ENCODE results near the gene CFAP52.
"Not testable (repeated sequence)": the region's sequence is repeated elsewhere in the genome, so short reads cannot be mapped to it uniquely, and the experiment has no call there.

The CFAP52 gene, protein sequence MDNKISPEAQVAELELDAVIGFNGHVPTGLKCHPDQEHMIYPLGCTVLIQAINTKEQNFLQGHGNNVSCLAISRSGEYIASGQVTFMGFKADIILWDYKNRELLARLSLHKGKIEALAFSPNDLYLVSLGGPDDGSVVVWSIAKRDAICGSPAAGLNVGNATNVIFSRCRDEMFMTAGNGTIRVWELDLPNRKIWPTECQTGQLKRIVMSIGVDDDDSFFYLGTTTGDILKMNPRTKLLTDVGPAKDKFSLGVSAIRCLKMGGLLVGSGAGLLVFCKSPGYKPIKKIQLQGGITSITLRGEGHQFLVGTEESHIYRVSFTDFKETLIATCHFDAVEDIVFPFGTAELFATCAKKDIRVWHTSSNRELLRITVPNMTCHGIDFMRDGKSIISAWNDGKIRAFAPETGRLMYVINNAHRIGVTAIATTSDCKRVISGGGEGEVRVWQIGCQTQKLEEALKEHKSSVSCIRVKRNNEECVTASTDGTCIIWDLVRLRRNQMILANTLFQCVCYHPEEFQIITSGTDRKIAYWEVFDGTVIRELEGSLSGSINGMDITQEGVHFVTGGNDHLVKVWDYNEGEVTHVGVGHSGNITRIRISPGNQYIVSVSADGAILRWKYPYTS

DNA sequence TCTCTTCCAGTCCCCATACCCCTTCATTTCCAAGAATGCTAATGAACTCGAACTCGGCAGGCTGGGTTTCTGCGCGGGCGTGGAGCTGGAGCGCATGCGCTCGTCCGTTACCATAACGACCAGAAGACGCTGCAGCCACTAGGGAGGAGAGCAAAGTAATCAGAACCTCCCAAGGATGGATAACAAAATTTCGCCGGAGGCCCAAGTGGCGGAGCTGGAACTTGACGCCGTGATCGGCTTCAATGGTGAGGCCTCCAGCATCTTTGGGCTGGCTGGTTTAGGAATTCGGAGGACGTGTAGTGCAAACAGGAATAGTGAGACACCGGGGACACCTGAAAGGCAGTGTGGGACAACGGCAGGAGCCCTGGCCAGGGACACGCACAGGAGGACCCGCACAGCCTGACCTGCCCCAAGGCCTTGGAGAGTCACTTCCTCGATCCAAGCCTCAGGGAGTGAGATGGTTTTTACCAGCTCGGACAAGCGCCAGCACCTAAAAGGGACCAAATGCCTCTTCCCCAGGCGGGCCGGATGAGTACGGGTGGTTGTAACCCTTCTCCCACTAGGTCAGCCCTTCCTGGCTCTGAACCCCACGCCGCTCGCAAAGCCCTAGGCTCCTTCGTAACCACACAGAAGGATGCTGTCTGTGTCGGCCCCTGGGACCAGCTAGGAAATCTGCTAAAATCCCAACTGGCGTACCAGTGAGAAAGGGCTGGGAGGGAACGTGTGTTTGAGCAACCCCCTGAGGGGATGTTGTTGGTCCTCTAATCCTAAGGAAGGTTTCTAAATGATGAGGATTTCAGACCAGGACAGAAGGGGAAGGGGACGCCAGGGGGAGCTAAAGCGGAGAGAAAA lies at the start of gene CFAP52:
CFAP52 (plus strand) TSS at position 122 of the 852 bp plus-strand sequence; CDS start at position 176, 54 bp downstream.
- peak; percentile 37 to 58 (median 45) for DNase-seq

DNA sequence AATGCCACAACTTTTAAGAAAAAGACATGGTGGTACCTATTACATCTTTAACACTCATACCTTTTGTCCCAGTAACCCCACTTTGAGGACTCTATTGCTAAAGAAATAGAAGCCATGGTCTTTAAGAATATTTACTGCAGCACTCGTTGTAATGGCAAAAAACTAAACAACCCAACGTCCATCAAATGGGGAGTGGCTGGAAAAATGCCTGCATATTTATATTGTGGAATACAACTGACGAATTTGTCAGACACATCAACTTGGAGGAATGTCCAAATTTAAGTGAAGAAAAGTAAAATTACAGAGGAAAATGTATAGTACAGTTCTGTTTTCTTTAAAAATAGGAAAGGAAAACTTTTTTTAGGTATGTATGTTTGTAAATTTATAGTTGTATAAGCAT lies 48.7 kb upstream of the CFAP52 start:
- DNase-seq = no peak

DNA sequence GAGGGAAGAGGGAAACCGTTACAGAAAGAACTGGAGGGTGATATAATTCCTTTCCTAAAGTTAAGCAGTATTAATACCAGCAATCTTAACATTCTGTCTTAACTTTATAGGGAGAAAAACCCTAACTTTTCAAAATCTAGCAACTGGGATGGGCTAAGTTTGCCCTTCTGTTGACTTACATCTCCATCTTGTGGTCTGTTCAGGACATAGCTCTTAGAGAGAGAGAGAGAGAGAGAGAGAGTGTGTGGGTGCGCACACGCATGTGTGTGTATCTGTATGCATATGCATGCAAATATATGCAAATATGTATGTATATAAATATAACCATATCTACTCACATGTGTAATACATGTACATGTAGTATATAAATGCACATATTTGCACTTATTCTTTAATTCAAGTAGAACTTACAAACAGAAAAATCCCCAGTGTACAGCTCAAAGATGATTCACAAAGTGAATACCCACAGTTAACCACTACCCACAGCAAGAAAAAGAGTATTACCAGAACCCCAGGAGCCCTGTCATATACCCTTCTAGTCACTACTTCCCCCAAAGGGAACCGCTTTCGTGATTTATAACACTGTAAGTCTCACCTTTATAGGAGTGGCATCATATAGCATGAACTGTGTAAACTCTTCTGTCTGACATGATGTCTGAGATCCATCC lies 47.3 kb upstream of the CFAP52 start:
- DNase-seq = no peak

DNA sequence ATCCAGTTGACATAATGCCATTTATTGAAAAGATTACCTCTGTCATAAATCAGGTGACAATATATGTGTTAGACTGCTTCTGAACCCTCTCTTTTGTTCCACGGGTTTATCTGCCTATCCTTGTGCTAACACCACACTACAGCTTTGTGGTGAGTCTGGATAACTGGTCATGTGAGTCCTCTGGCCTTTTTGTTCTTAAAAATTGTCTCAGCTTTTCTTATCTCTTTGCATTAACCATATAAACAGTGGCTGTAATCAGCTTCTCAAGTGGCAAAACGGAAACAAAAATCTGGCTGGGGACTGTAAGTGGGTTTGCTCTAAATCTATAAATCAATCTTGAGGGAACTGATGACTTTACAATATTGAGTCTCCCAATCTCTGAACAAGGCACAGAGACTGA lies 45.4 kb upstream of the CFAP52 start:
- DNase-seq = no peak

DNA sequence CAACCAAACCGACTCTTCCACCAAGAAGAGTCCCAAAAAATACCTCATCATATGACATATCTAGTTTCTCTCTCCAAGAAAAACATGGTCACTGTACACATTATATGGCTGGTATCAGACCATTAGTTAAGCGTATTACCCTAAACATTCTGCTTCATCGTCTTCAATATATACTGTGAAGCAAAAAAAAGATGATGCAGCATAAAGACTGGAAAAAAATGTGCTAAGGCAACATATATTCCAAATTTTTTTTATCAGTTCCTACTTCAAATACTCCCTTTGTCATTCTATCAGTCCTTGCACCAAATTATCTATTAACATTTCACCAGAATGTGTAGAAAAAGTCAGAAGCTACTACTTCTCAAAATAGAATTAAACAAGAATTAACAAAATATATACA lies 43.7 kb upstream of the CFAP52 start:
- DNase-seq = no peak

DNA sequence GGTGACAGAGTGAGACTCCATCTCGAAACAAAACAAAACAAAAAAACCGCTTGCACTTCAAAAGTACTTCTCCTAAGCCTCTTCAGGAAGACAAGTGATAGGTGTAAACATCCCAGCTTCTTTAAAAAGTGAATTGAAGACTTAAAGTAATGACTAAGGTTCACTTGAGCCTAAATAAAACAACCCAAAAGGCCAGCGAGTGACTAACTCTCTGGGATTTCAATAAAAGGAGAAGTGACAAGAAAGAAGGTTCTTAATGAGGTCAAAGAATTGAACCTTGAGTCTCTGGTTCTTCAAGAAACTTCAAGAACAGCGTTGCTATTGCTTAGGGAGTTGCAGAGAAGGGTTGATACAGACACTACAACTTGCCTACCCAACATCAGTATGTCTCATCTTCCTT lies 43.0 kb upstream of the CFAP52 start:
- DNase-seq = no peak

DNA sequence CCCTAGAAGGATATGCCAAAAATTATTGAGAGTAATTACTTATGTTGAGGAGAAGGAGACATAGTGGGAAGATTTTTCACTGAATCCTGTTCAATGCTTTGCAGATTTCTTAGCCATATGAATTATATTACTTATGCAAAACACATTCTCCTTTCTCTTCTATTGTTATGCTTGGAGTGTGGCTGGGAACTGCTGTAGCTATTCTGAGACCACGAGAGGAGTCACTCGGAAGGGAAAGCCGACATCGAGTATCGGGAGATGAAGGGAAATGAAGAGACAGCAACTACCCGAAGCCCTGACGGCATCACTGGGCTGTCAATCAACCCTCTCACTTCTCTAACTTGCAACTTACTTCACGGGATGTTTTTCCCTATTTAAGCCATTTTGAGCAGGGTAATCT lies 40.4 kb upstream of the CFAP52 start:
- no peak for DNase-seq

DNA sequence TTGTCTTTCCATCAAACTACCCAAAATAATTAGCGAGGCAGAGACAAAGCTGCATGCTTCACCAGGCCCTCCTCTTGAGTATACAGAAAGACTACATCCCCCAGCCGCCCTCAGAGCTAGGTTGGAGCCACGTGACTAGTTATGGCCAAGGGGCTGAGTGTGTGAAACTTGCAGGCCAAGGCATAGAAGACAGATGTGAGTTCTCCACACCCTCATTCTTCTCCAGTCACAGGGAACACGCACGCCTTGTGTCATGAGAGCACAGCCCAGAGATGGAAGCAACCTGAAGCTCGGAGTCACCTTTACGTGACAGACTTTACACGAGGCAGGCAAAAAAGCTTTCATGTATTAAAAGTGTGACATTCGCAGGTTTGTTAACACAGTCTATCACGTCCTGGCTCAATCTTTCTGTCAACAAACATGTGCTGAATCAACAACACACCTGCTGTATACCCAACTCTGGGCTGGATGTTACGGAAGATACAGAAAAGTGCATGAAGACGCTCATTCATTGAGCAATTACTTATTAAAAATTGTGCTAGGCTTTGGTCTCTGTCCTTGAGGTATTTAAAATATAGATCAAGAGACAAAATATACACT lies 39.2 kb upstream of the CFAP52 start:
- no peak for DNase-seq

DNA sequence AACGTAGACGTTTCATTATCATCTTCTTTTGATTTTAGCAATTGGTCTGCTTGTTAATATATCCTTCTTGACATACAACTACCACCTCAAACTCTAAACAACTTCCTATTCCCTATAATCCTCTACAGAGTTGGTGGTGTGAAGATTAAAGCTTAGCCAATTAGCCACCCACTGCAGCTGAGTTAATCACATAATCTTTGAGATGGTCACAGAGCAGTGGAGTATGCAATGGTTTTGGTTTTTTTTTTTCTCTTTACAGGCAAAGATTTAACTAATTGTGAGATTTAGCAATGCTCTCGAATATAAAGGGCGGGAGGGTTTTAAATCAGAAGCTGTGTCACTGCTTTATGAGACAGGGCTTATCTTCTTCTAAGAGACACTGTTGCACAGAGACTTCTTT lies 37.8 kb upstream of the CFAP52 start:
- DNase-seq = no peak

DNA sequence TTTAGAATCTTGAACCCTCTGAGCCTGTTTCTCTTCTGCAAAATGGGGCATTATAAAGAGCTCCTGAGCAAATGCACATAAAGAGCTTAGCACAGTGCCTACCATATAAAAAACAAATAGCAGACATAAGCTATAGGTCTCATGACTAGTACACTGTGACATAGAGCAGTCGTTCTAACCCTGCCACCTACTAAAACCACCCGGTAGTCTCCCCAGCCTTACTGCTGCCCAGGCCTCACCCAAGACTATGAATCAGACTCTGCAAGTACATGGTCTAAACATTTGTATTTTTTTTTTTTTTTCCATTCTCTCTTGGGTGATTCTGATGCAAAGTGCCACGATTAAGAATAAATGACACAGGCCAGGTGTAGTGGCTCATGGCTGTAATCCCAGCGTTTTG lies 34.7 kb upstream of the CFAP52 start:
- no peak for DNase-seq

DNA sequence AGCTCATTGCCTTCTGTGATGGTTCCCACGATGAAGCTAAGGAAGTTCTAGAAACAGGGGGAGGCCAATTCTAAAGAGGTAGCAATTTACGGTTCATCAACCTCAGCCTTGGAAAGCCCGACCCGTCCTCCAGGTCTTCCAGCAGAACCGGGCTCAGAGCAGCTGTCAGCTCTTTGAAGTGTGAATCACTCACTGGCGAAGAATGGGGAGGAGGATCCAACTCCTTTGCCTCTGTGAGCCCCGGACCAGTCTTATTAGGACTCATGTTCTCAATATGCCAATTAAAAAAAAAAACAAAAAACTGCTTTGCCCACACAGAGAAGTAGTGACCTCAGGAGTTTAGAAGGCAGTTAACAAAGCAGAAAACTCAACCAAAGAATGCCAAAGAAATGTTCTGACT lies 32.2 kb upstream of the CFAP52 start:
- no peak for DNase-seq

DNA sequence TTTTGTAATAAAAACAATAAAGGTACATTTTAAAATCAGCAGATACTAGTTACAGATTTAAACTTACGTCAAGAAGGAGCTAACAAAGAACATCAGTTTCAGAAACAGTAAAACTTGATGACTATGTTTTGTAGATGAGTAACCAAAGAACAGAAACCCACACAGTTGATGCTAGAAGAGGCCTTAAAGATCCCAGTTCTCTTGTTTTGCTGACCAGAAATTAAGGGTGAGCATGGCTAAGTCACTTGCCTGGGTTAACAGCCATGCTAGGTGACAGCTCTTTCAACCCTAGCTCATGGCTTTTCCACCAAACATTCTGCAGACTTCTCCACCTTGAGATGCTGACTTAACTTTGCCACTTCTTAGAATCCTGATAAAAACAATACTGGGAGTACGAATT lies 27.2 kb upstream of the CFAP52 start:
- no peak for DNase-seq

DNA sequence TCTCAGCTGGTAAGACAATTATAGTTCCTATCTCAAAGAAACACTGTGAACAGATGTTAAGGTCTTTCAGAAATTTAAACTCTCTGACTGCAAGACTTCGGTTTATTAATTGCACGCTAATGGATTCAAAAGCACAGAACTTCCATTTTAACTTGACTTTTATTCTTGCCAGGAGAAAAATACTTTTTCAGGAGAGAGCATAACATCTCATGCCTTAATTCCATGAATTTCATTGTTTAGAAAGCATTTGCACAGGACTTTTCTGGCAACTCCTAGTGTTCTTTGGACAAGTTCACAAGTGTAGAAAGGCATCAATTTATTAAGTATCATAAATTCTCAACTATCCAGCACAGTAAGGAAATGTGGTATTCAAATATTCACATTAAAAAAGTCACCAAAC lies 23.3 kb upstream of the CFAP52 start:
- no peak for DNase-seq

DNA sequence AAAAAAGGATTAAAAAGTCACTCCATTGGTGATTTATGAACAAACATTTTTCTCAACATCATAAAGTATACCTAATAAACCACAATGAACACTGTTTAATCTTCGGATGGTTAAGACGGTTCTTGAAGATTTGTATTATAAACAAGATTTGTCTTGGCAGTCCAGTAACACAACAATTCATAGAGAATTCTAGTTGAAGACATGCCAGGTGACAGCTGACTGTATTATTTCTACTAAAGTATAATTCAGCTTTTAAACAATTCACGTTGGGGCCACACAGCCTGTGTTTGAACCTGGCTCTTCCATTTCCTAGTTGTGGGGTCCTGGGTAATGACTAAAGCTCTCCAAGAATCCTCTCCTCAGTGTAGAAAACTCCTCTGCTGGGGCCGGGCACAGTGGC lies 22.8 kb upstream of the CFAP52 start:
- DNase-seq = no peak

DNA sequence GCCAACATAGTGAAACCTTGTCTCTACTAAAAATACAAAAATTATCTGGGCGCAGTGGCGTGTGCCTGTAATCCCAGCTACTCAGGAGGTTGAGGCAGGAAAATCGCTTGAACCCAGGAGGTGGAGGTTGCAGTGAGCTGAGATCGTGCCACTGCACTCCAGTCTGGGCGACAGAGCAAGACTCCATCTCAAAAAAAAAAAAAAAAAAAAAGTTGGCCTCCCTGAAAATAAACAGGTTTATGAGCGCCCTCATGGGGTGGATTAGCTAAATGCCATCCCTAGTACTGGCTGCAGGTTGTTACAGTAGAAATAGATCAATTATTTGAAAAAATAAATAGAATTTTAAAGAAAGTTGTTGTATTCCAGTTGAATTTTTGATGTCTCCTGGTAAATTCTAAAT lies 21.7 kb upstream of the CFAP52 start:
- DNase-seq = peak in 1 of 4 experiments; percentile 2

DNA sequence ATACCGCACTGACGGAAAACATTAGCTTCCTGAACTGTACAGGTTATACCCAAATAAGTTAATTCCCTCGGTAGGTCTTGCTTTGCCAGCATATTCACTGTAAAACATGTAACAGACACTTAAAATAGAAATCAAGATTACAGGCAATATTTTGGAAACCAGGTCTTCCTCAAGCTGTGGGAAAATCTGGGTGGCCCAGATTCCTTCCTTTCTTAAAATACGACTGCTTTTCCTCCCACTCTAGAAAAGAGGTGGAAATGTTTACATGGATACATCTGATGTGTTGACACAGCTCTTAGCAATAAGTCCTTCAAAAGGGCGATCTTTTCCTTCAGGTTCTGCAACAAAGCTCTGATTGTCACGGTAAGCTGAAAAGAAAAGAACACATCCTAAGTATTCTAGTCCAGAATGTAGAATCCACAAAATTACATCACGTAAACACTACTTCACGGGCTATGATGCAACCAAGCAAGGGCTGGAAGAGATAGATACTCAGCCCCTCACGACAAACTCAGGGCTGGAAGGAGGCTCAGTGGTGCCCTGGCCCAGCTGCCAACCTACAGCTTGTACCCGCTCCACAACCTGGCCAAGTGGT lies 19.2 kb upstream of the CFAP52 start:
- DNase-seq = no peak

DNA sequence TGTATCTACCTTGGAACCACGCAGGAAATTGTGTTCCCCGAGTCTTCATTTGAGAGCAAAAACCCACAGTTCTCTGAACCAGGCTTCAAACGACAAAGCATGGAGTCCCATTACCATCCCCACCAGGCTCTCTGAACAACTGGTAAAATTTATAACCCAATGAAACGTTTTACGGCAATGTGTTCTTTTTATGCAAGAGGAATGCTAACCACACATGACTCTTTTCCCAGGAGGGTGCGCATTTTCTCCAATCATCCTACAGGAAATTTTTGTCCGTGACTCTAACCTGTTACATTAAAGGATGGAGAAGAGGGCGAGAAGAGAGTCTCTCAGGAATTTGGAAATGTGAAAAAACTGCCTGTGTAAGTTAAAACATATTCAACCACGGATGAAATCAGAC lies 18.6 kb upstream of the CFAP52 start:
- no peak for DNase-seq

DNA sequence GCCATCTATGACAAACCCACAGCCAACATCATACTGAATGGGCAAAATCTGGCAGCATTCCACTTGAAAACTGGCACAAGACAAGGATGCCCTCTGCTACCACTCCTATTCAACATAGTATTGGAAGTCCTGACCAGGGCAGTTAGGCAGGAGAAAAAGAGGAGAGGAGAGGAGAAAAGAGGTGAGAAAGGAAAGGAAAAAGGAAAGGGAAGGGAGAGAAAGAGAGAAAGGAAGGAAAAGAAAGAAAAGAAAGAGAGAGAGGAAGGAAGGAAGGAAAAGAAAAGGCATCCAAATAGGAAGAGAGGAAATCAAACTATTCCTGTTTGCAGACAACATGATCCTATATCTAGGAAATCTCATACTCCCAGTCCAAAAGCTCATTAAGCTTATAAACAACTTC lies 12.3 kb upstream of the CFAP52 start:
- no peak for DNase-seq

DNA sequence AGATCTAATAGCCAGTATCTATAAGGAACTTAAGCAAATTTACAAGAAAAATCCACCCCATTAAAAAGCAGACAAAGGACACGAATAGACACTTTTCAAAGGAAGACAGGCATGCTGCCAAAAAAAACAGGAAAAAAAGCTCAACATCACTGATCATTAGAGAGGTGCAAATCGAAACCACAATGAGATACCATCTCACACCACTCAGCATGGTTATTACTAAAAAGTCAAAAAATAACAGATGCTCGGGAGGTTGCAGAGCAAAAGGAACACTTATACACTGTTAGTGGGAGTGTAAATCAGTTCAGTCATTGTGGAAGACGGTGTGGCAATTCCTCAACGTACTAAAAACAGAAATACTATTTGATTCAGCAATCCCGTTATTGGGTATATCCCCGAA lies 10.4 kb upstream of the CFAP52 start:
- DNase-seq = no peak

DNA sequence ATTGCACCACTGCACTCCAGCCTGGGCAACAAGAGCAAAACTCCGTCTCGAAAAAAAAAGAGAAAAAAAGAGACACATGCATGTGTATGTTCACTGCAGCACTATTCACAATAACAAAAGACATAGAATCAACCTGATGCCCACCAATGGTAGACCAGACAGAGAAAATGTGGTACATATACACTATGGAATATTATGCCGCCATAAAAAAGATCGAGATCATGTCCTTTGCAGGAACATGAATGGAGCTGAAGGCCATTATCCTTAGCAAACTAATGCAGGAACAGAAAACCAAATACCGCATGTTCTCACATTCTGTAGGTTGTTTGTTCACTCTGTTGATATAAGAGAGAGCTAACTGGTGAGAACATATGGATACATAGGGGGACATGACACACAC lies 9.7 kb upstream of the CFAP52 start:
- DNase-seq = not testable (repeated sequence)

DNA sequence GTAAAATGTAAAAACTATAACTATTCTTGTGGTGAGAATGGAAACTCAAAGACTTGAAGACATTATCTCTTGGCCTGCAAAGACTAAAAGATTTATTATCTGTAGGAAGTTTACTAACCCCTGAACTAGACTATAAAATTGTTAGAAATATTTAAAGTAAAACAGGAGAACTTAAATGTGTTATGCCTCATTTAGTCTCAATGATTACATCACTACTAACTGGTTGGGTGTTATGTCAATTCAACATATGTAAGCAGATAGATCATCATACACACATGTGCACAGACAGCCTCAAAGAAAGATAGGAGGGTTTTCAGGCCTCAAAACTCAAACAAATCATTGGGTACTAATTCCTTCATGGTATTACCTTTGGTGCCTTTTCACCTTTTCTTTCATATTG lies 8.4 kb upstream of the CFAP52 start:
- no peak for DNase-seq

DNA sequence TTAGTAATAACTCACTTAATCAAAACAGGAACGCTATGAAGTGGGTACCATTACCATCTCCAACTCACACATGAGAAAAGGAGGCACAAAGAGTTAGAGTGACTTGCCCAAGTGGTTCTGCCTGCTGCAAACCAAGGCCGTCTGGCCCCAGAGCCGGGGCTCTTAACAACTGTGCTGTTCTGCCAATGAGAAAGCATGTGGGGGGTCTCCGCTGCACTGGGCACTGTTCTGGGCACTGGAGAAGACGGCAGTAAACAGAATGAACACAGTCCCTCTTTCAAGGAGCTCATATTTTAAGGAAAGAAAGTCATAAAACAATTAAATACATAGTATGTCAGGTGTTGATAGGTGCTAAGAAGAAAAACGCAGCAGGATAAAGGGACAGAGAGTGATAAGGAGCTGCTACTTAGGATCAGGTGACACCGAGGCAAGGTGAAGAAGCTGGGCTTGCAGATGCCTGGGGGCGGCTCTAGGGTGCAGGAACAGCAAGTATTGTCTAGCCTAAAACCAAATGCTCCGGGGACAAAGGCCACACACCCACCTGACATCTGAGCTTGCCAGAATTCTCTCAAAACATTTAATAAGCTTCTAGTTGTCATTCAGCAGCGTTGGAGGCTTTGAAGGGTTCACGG lies 7.4 kb upstream of the CFAP52 start:
- DNase-seq = no peak
